Right lobe of liver (tissue), 6 donors: ENCODE measurements around the gene MAPK8. TPM values are rescaled to one million over a fixed set of nuclear protein-coding genes. Genes with fewer than 3 reads are reported as not detected.
A peak's percentile ranks its signal among the peaks of the same experiment; 100 is the strongest.

Experiments used
- ATAC-seq, 4 donors: fragments of 200-7000 bp; cut with Tn5 transposase; one replicate each; pipeline ENCODE4 v1.9.1; 2020; ENCODE audit warnings: mild to moderate bottlenecking in 4 of 4, moderate library complexity in 4 of 4
- DNase-seq, 3 donors: peaks; one replicate each; pipeline ENCODE4 v3.0.0-alpha.2; 2020
- H3K27ac ChIP-seq, 3 donors: fragments of 200-600 bp; one replicate each; pipeline ENCODE4 v1.8.0; 2022
- H3K27me3 ChIP-seq, 2 donors: fragments of 200-600 bp; one replicate each; pipeline ENCODE4 v1.8.0; 2022
- H3K36me3 ChIP-seq, 4 donors: fragments of 200-600 bp; sonication (generic) in 1 of 4; one replicate each; pipeline versions ENCODE4 v1.5.1 to v1.8.0; 2017 to 2022; ENCODE audit warnings: control low read depth in 1 of 4
- H3K4me1 ChIP-seq, 4 donors: fragments of 200-600 bp; sonication (generic) in 1 of 4; one replicate each; pipeline versions ENCODE4 v1.5.1 to v1.8.0; 2017 to 2022; ENCODE audit warnings: control low read depth in 1 of 4
- H3K4me3 ChIP-seq, 3 donors: fragments of 200-600 bp; one replicate each; pipeline ENCODE4 v1.8.0; 2022
- H3K9me3 ChIP-seq, 4 donors: fragments of 200-600 bp; sonication (generic) in 1 of 4; one replicate each; pipeline versions ENCODE4 v1.5.1 to v1.8.0; 2017 to 2022; ENCODE audit warnings: control low read depth in 1 of 4
- CTCF ChIP-seq, 4 donors: fragments of 200-600 bp in 3 of 4; fragments of 450-650 bp in 1 of 4; IDR thresholded peaks; one replicate each; pipeline versions ENCODE4 v1.5.1 to v1.8.0; 2016 to 2022; ENCODE audit warnings: antibody characterized with exemption in 4 of 4, mild to moderate bottlenecking in 2 of 4
- POLR2A ChIP-seq: fragments of 450-650 bp; IDR thresholded peaks from one replicate; pipeline ENCODE4 v1.6.1; 2017; ENCODE audit warnings: antibody characterized with exemption, mild to moderate bottlenecking
- WGBS: methylation state at CpG from one replicate; pipeline ENCODE4 v1.1.6; 2018; ENCODE audit warnings: low coverage, low lambda C conversion rate; ENCODE audit not compliant: insufficient coverage; ENCODE audit errors: missing lambda C conversion rate; 5-methylcytosine and 5-hydroxymethylcytosine counted together
- intact Hi-C, 2 donors: fragments of 100-400 bp; cut with DNase I; formaldehyde crosslinking; loops; one replicate each; pipeline versions ENCODE4 v1.11.2 to v1.14.1; 2022
- total RNA-seq, 6 experiments: library from RNA; depleted of rRNA in 2 of 6; stranded (reverse); fragments of >200 nt in 2 of 6; fragmentation: NEBNext Ultra II Directional in 3 of 6; extraction: Animal tissue kit (Norgen Biotek cat#: 25700) in 3 of 6; gene quantifications; one replicate each; pipeline versions ENCODE4 v1.1.0 to v1.2.4, GENCODE V29; 2016 to 2023
- donor health status: DM: no; HTN: yes; CAD: no.
- donor health status: DM: no; HTN: no; CAD: no.
- donor health status: DM: no; HTN: no; CAD: no.
- donor health status: DM: no; HTN: yes; CAD: no.
- donor health status: DM: no; HTN: yes; CAD: no.

Gene MAPK8
- total RNA-seq, 6 experiments from 2014 or later: 19.1 to 31.6 (median 27.6) TPM

GRCh38 chr10:48309711-48310226 lies 3.3 kb downstream of the MAPK8 start:
- Histone ChIP-seq H3K36me3 (no peaks in the 10 kb centered on the region), H3K4me1 (peaks cover 0 to 21% (median 2%) of the 10 kb centered on the region in 4 donors), H3K27ac (peak overlapping the region in 1 of 3 donors; percentile 29), H3K4me3 (no peak overlapping the region), H3K27me3 (no peaks in the 10 kb centered on the region), H3K9me3 (no peaks in the 10 kb centered on the region)
- DNase-seq: no peak
- intact Hi-C loops: no loop called here
- 51% methylated on average over 2 of the region's 2 CpGs for WGBS
- TF ChIP-seq CTCF (IDR thresholded peaks at IDR 0.05) (peak; percentile 28 to 63 (median 40)), POLR2A (no peak)
- ATAC-seq: peak; percentile 42 to 53 (median 47)

GRCh38 chr10:48314107-48314506 lies 7.6 kb downstream of the MAPK8 start:
- H3K27me3 ChIP-seq: no peaks in the 10 kb centered on the region
- no peak overlapping the region for H3K4me3 ChIP-seq
- ATAC-seq (no peak), DNase-seq (no peak)
- intact Hi-C loops: no loop called here
- WGBS: 96% methylated on average over 2 of the region's 2 CpGs
- H3K27ac ChIP-seq: no peak overlapping the region
- no peaks in the 10 kb centered on the region for H3K36me3 ChIP-seq
- no peaks in the 10 kb centered on the region for H3K9me3 ChIP-seq
- TF ChIP-seq CTCF (IDR thresholded peaks at IDR 0.05) (no peak), POLR2A (no peak)
- peaks cover 0 to 17% (median 2%) of the 10 kb centered on the region in 4 donors for H3K4me1 ChIP-seq

- no peaks in the 10 kb centered on the region for H3K9me3 ChIP-seq
- H3K4me3 ChIP-seq: no peak overlapping the region
- no peaks in the 10 kb centered on the region for H3K36me3 ChIP-seq
- ATAC-seq (no peak), DNase-seq (no peak)
- H3K27me3 ChIP-seq: no peaks in the 10 kb centered on the region
- TF ChIP-seq CTCF (IDR thresholded peaks at IDR 0.05): no peak
- H3K27ac ChIP-seq: no peak overlapping the region
- H3K4me1 ChIP-seq: peaks cover 0 to 5% (median 0%) of the 10 kb centered on the region in 4 donors
- WGBS: 83% methylated on average over 4 of the region's 4 CpGs
- intact Hi-C loops: no loop called here
These were observed 9.8 kb downstream of the MAPK8 start for GRCh38 chr10:48316236-48316635.

GRCh38 chr10:48317321-48317990 lies 11.0 kb downstream of the MAPK8 start:
- no peak overlapping the region for H3K27ac ChIP-seq
- no peak for ATAC-seq
- no peak for TF ChIP-seq POLR2A
- TF ChIP-seq CTCF (IDR thresholded peaks at IDR 0.05): no peak

More at GRCh38 chr10:48317321-48317990, 11.0 kb downstream of the MAPK8 start:
- DNase-seq: no peak
- WGBS: 67% methylated on average over 7 of the region's 8 CpGs
- Histone ChIP-seq H3K4me1 (peaks cover 0 to 5% (median 0%) of the 10 kb centered on the region in 4 donors), H3K9me3 (no peaks in the 10 kb centered on the region), H3K36me3 (no peaks in the 10 kb centered on the region), H3K27me3 (no peaks in the 10 kb centered on the region), H3K4me3 (no peak overlapping the region)
- intact Hi-C loops: no loop called here
